K562 (cell line): ENCODE data around the gene TMEM163. TPM values are rescaled to one million over a fixed set of nuclear protein-coding genes. Genes with fewer than 3 reads are reported as not detected.

ENCODE experiments used
- ATAC-seq: fragments of 200-7000 bp; cut with Tn5 transposase; 3 replicates; pipeline ENCODE4 v1.9.1; 2020; ENCODE audit warnings: moderate library complexity
- BruUV-seq: library from RNA; stranded (reverse); fragments of 400-500 nt; replicated peaks from 2 replicates; lab custom pipeline; 2021; lab: Mats Ljungman, UMichigan
- CTCF ChIA-PET: fragments of 300-600 bp; formaldehyde crosslinking; extraction: SDS; loops from one replicate; lab custom pipeline; 2021; ENCODE audit warnings: low intra/inter-chr PET ratio; lab: Yijun Ruan, JAX
- POLR2A ChIA-PET: fragments of 300-600, 350-650 bp; sonication (Branson Sonifier 250); formaldehyde crosslinking; extraction: SDS; loops from one replicate; lab custom pipeline; 2021; ENCODE audit warnings: antibody characterized with exemption, inconsistent platforms; lab: Yijun Ruan, JAX
- DNase-seq, 4 experiments: peaks; one replicate each; pipeline versions ENCODE4 v3.0.0 to v3.0.0-alpha.2; 2011 to 2018; ENCODE audit warnings: low spot score in 3 of 4, mixed read lengths in 3 of 4; ENCODE audit errors: extremely low read depth in 1 of 4
- FAIRE-seq: peaks from 2 replicates; lab custom pipeline; 2011; peaks lifted over from hg19 to GRCh38; lab: Jason Lieb, UNC
- H2AFZ ChIP-seq: 2 replicates; pipeline ENCODE4 v1.6.0; 2011; ENCODE audit warnings: low read depth, low read length, control low read depth, inconsistent platforms
- H3K27ac ChIP-seq: fragments of 200-600 bp; 3 replicates; pipeline ENCODE4 v1.8.0; 2011; ENCODE audit warnings: low read depth, mild to moderate bottlenecking, control low read depth, inconsistent platforms, low read length, moderate library complexity, mixed read lengths; ENCODE audit errors: extremely low read depth
- H3K27me3 ChIP-seq, 2 experiments: fragments of 300-600 bp in 1 of 2; 2 replicates in 1 of 2; 3 replicates in 1 of 2; pipeline versions ENCODE4 v1.6.0 to v1.8.0; 2011; ENCODE audit warnings: inconsistent platforms in 2 of 2, low read length in 2 of 2, mild to moderate bottlenecking in 1 of 2, mixed read lengths in 1 of 2, moderate library complexity in 1 of 2; ENCODE audit not compliant: control insufficient read depth in 2 of 2, insufficient read depth in 2 of 2
- H3K36me3 ChIP-seq: fragments of 300-600 bp; 3 replicates; pipeline ENCODE4 v1.8.0; 2011; ENCODE audit warnings: mild to moderate bottlenecking, low read length, inconsistent platforms; ENCODE audit not compliant: control insufficient read depth, insufficient read depth
- H3K4me1 ChIP-seq, 2 experiments: fragments of 200-600 bp in 1 of 2; replicated peaks in 1 of 2; 2 replicates in 1 of 2; 3 replicates in 1 of 2; pipeline versions ENCODE4 v1.5.1 to v1.8.0; 2011; ENCODE audit warnings: inconsistent platforms in 2 of 2, low read length in 2 of 2, mild to moderate bottlenecking in 1 of 2, mixed read lengths in 1 of 2, moderate library complexity in 1 of 2; ENCODE audit not compliant: control insufficient read depth in 2 of 2, insufficient read depth in 2 of 2
- H3K4me2 ChIP-seq: 2 replicates; pipeline ENCODE4 v1.6.1; 2011; ENCODE audit warnings: low read length, control low read depth, inconsistent platforms, mixed read lengths; ENCODE audit not compliant: insufficient read depth
- H3K4me3 ChIP-seq: fragments of 200-600 bp; sonication (generic), shearing (Covaris generic); 2 replicates; pipeline ENCODE4 v1.5.1; 2016; ENCODE audit warnings: control low read depth, inconsistent platforms
- H3K79me2 ChIP-seq: fragments of 200-600 bp; 3 replicates; pipeline ENCODE4 v1.8.0; 2011; ENCODE audit warnings: low read length, inconsistent platforms; ENCODE audit not compliant: control insufficient read depth, insufficient read depth
- H3K9ac ChIP-seq, 2 experiments: 2 replicates each; pipeline versions ENCODE4 v1.6.0 to v1.6.1; 2011; ENCODE audit warnings: low read depth in 2 of 2, low read length in 2 of 2, control low read depth in 1 of 2, inconsistent platforms in 1 of 2, mild to moderate bottlenecking in 1 of 2, mixed read lengths in 1 of 2; ENCODE audit not compliant: insufficient read depth in 1 of 2
- H3K9me1 ChIP-seq: one replicate; pipeline ENCODE4 v1.6.0; 2011; ENCODE audit warnings: inconsistent platforms, mild to moderate bottlenecking, low read length, moderate library complexity; ENCODE audit not compliant: control insufficient read depth, insufficient read depth
- H3K9me3 ChIP-seq: replicated peaks from 2 replicates; pipeline ENCODE4 v1.5.1; 2011; ENCODE audit warnings: low read depth, low read length, inconsistent platforms; ENCODE audit not compliant: control insufficient read depth, insufficient read depth
- H4K20me1 ChIP-seq: replicated peaks from 2 replicates; pipeline ENCODE4 v1.6.1; 2011; ENCODE audit warnings: low read length, inconsistent platforms, mixed read lengths; ENCODE audit not compliant: control insufficient read depth, insufficient read depth
- EP400 ChIP-seq: fragments of 450-650 bp; IDR thresholded peaks from 2 replicates; pipeline ENCODE4 v1.6.1; 2017; ENCODE audit warnings: antibody characterized with exemption, mild to moderate bottlenecking, moderate library complexity
- FOXJ3 ChIP-seq: sonication (generic); formaldehyde crosslinking; IDR thresholded peaks from 2 replicates; pipeline ENCODE4 v1.4.0; 2020; ENCODE audit warnings: mild to moderate bottlenecking, missing genetic modification reagents
- HSF4 ChIP-seq: fragments of 250-450 bp; sonication (Bioruptor Pico); IDR thresholded peaks from 2 replicates; pipeline ENCODE4 v2.1.2; 2022; ENCODE audit warnings: mild to moderate bottlenecking, moderate library complexity, borderline replicate concordance
- JUN ChIP-seq, 2 experiments: sonication (generic) in 1 of 2; formaldehyde crosslinking in 1 of 2; IDR thresholded peaks; 2 replicates each; pipeline versions ENCODE4 v1.6.1 to v1.8.0; 2012 to 2022; ENCODE audit warnings: borderline replicate concordance in 2 of 2, mild to moderate bottlenecking in 2 of 2, improper control_type of control experiment in 1 of 2, low read depth in 1 of 2, low read length in 1 of 2, missing genetic modification reagents in 1 of 2
- KLF13 ChIP-seq: fragments of 450-650 bp; IDR thresholded peaks from 2 replicates; pipeline ENCODE4 v1.6.1; 2016; ENCODE audit warnings: missing genetic modification characterization, low read depth, mild to moderate bottlenecking, missing compliant biosample characterization, moderate library complexity, borderline replicate concordance
- MXI1 ChIP-seq: IDR thresholded peaks from 2 replicates; pipeline ENCODE4 v1.6.1; 2011; ENCODE audit warnings: low read depth, mild to moderate bottlenecking, improper control_type of control experiment, low read length
- NEUROD1 ChIP-seq: fragments of 150-350 bp; IDR thresholded peaks from 2 replicates; pipeline ENCODE4 v1.6.1; 2014; ENCODE audit warnings: borderline replicate concordance, low read length, low read depth; ENCODE audit not compliant: partially characterized antibody
- PML ChIP-seq: IDR thresholded peaks from 2 replicates; pipeline ENCODE4 v1.6.1; 2012; ENCODE audit warnings: low read length, inconsistent platforms
- POLR2B ChIP-seq: fragments of 450-650 bp; IDR thresholded peaks from 2 replicates; pipeline ENCODE4 v1.6.1; 2018; ENCODE audit warnings: low read depth; ENCODE audit not compliant: partially characterized antibody
- SMAD2 ChIP-seq: fragments of 150-350 bp; IDR thresholded peaks from 2 replicates; pipeline ENCODE4 v1.6.1; 2014; ENCODE audit warnings: low read depth, mild to moderate bottlenecking, low read length
- TCF3 ChIP-seq: sonication (generic); formaldehyde crosslinking; IDR thresholded peaks from 2 replicates; pipeline ENCODE4 v1.4.0; 2020; ENCODE audit warnings: mild to moderate bottlenecking, missing genetic modification reagents
- ZNF133 ChIP-seq: fragments of 250-450 bp; sonication (Bioruptor Pico); IDR thresholded peaks from 2 replicates; pipeline ENCODE4 v1.4.0; 2020; ENCODE audit warnings: mild to moderate bottlenecking
- ZNF408 ChIP-seq: fragments of 250-450 bp; sonication (Bioruptor Pico); IDR thresholded peaks from 2 replicates; pipeline ENCODE4 v1.4.0; 2020; ENCODE audit warnings: low read depth, mild to moderate bottlenecking, moderate library complexity
- ZNF57 ChIP-seq: fragments of 450-650 bp; formaldehyde crosslinking; IDR thresholded peaks from 2 replicates; pipeline ENCODE4 v1.4.0; 2020; ENCODE audit warnings: mild to moderate bottlenecking, moderate library complexity
- ZNF699 ChIP-seq: fragments of 250-450 bp; sonication (Bioruptor Pico); IDR thresholded peaks from 2 replicates; pipeline ENCODE4 v1.8.0; 2021; ENCODE audit warnings: mild to moderate bottlenecking, moderate library complexity; ENCODE audit not compliant: insufficient replicate concordance
- WGBS: fragments of 100-300 bp; shearing (Covaris generic); methylation state at CpG from one replicate; pipeline ENCODE4 v1.1.6; 2016; ENCODE audit warnings: low coverage, mixed read lengths; ENCODE audit not compliant: insufficient coverage; ENCODE audit errors: missing lambda C conversion rate; 5-methylcytosine and 5-hydroxymethylcytosine counted together
- in situ Hi-C: fragments of 300-500 bp; cut with MboI; formaldehyde crosslinking; loops from 4 replicates; pipeline ENCODE4 v1.15.0; 2018; ENCODE audit warnings: inconsistent platforms, mixed read lengths
- intact Hi-C: fragments of 100-400 bp; cut with micrococcal nuclease; formaldehyde crosslinking; loops from 2 replicates; pipeline ENCODE4 v1.14.2; 2022
- polyA plus RNA-seq, 8 experiments: library from polyadenylated mRNA; depleted of rRNA in 4 of 8; stranded (reverse) in 5 of 8; unstranded in 3 of 8; fragments of >200 nt; fragmentation: Nextera tagmentation in 2 of 8; fragmentation: Illumina TruSeq in 1 of 8; extraction: Ambion mirVana in 2 of 8; extraction: Trizol in 1 of 8; gene quantifications; 2 replicates each; pipeline versions ENCODE4 v1.2.1 to v1.2.3, GENCODE V29; 2011 to 2014; ENCODE audit warnings: inconsistent platforms in 1 of 8, missing spikeins in 1 of 8
- total RNA-seq, 7 experiments: library from RNA; depleted of rRNA in 6 of 7; stranded (reverse); fragments of >200 nt in 6 of 7; fragmentation: Illumina TruSeq in 2 of 7; extraction: Trizol in 2 of 7; gene quantifications; 2 replicates each; pipeline versions ENCODE4 v1.2.1 to v1.2.3, GENCODE V29; 2011 to 2021; ENCODE audit warnings: low replicate concordance in 1 of 7
- TF ChIP-seq, protein P1 (sequence below), 2 experiments: IDR thresholded peaks; 2 replicates each; pipeline ENCODE4 v1.6.1; 2012; ENCODE audit warnings: improper control_type of control experiment in 2 of 2, low read depth in 2 of 2, low read length in 2 of 2, borderline replicate concordance in 1 of 2
- TF ChIP-seq, protein P2 (sequence below): fragments of 450-650 bp; formaldehyde crosslinking; conservative IDR thresholded peaks from 2 replicates; pipeline ENCODE4 v1.4.0; 2022; ENCODE audit warnings: mild to moderate bottlenecking, missing genetic modification characterization

TMEM163 gene
- total and polyA plus RNA-seq, 9 of the 15 experiments (the other 6 are each of a cell fraction or from before 2014, with no cell fraction given) = 0.04 to 0.68 (median 0.16) TPM; not detected in 3

DNA sequence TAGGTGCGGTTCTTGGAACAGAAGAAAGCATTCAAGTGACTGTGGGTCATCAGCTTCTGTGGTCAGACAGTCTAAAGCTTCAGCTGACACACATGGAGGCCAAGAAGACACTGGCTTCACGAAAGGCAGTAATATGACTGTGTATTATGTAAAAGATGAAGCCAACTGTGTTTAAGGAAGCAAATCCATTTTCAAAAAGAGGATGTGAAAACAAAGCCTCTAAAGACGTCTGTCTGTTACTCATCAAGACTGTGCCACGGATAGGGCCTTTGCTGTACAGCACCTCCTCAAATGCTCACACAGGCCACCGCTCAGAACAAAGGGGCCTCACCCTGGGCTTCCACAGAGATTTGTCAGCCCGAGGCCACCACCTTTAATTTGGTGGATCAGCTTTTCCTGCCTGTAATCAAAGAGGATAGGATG is 21.1 kb upstream of the TMEM163 start:
- DNase-seq = no peak
- Histone ChIP-seq H3K4me3 (no peak overlapping the region), H4K20me1 (no peaks in the 10 kb centered on the region), H2AFZ (no peak overlapping the region), H3K27me3 (no peaks in the 10 kb centered on the region; a peak in 1 of 5 replicates), H3K4me2 (no peak overlapping the region), H3K9me1 (no peaks in the 10 kb centered on the region), H3K79me2 (no peaks in the 10 kb centered on the region), H3K36me3 (no peaks in the 10 kb centered on the region), H3K9ac (no peak overlapping the region), H3K27ac (no peak overlapping the region), H3K9me3 (no peaks in the 10 kb centered on the region), H3K4me1 (no peaks in the 10 kb centered on the region; a peak in 1 of 5 replicates)
- ChIA-PET POLR2A (no interaction called here), CTCF (no interaction called here)
- TF ChIP-seq EP400 (no peak), FOXJ3 (no peak), MXI1 (no peak), HSF4 (CRISPR knock-in tag) (no peak), JUN (IDR thresholded peaks at IDR 0.05; ENCODE audit: borderline replicate concordance, low read depth, low read length) (no peak), JUN (CRISPR knock-in tag; IDR thresholded peaks at IDR 0.05; ENCODE audit: borderline replicate concordance) (no peak), PML (no peak), ZNF699 (CRISPR knock-in tag) (no peak), NEUROD1 (no peak), ZNF57 (CRISPR knock-in tag) (no peak), ZNF133 (no peak), SMAD2 (no peak), TCF3 (CRISPR knock-in tag) (no peak), KLF13 (tag) (no peak), POLR2B (no peak), ZNF408 (no peak)
- TF ChIP-seq, protein P1, sequence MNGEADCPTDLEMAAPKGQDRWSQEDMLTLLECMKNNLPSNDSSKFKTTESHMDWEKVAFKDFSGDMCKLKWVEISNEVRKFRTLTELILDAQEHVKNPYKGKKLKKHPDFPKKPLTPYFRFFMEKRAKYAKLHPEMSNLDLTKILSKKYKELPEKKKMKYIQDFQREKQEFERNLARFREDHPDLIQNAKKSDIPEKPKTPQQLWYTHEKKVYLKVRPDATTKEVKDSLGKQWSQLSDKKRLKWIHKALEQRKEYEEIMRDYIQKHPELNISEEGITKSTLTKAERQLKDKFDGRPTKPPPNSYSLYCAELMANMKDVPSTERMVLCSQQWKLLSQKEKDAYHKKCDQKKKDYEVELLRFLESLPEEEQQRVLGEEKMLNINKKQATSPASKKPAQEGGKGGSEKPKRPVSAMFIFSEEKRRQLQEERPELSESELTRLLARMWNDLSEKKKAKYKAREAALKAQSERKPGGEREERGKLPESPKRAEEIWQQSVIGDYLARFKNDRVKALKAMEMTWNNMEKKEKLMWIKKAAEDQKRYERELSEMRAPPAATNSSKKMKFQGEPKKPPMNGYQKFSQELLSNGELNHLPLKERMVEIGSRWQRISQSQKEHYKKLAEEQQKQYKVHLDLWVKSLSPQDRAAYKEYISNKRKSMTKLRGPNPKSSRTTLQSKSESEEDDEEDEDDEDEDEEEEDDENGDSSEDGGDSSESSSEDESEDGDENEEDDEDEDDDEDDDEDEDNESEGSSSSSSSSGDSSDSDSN (IDR thresholded peaks at IDR 0.05; ENCODE audit: borderline replicate concordance in 1 of 2, low read depth in 2 of 2, low read length in 2 of 2) = no peak
- TF ChIP-seq, protein P2, sequence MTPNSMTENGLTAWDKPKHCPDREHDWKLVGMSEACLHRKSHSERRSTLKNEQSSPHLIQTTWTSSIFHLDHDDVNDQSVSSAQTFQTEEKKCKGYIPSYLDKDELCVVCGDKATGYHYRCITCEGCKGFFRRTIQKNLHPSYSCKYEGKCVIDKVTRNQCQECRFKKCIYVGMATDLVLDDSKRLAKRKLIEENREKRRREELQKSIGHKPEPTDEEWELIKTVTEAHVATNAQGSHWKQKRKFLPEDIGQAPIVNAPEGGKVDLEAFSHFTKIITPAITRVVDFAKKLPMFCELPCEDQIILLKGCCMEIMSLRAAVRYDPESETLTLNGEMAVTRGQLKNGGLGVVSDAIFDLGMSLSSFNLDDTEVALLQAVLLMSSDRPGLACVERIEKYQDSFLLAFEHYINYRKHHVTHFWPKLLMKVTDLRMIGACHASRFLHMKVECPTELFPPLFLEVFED (CRISPR knock-in tag) = no peak
- ATAC-seq = no peak
- intact Hi-C loops (no loop called here), in situ Hi-C loops (no loop called here)
- no TSS peak for BruUV-seq
- no peak for FAIRE-seq
- 0% methylated on average over 5 of the region's 6 CpGs for WGBS
